Caco-2 (cell line): Measurements from ENCODE around the gene IMMT. TPM values are rescaled to one million over a fixed set of nuclear protein-coding genes. Genes with fewer than 3 reads are reported as not detected.

ENCODE experiments used
- BruUV-seq: library from RNA; stranded (reverse); fragments of 400-500 nt; replicated peaks from 2 replicates; lab custom pipeline; 2021; lab: Mats Ljungman, UMichigan
- CTCF ChIA-PET: fragments of 300-600 bp; sonication (Branson Sonifier 250); formaldehyde crosslinking; loops from one replicate; lab custom pipeline; 2022; ENCODE audit warnings: antibody characterized with exemption; lab: Charles Lee
- POLR2A ChIA-PET: fragments of 300-600 bp; sonication (Branson Sonifier 250); formaldehyde crosslinking; loops from one replicate; lab custom pipeline; 2022; ENCODE audit warnings: antibody characterized with exemption; lab: Charles Lee
- DNase-seq, 2 experiments: peaks; one replicate each; pipeline versions ENCODE4 v3.0.0 to v3.0.0-alpha.2; 2020 to 2022
- H3K27me3 ChIP-seq: replicated peaks from 2 replicates; pipeline ENCODE4 v1.6.0; 2011; ENCODE audit warnings: low read length; ENCODE audit not compliant: control insufficient read depth, insufficient read depth
- H3K36me3 ChIP-seq: 2 replicates; pipeline ENCODE4 v1.5.1; 2011; ENCODE audit warnings: low read length; ENCODE audit not compliant: control insufficient read depth, insufficient read depth
- H3K4me1 ChIP-seq: fragments of 250-450 bp; sonication (Bioruptor Pico); 2 replicates; pipeline ENCODE4 v1.5.1; 2020; ENCODE audit warnings: mild to moderate bottlenecking
- H3K4me3 ChIP-seq: 2 replicates; pipeline ENCODE4 v1.5.1; 2011; ENCODE audit warnings: low read depth, mild to moderate bottlenecking, control low read depth, low read length
- H3K9me3 ChIP-seq: fragments of 250-450 bp; sonication (Bioruptor Pico); 2 replicates; pipeline ENCODE4 v1.5.1; 2020; ENCODE audit warnings: mild to moderate bottlenecking, moderate library complexity
- H3K27ac Mint-ChIP-seq: one replicate; pipeline ENCODE4 v1.8.0; 2022; ENCODE audit warnings: mixed read lengths; ENCODE audit not compliant: unreplicated experiment
- H3K27me3 Mint-ChIP-seq: one replicate; pipeline ENCODE4 v1.8.0; 2022; ENCODE audit warnings: mixed read lengths; ENCODE audit not compliant: insufficient read depth, unreplicated experiment
- H3K36me3 Mint-ChIP-seq: one replicate; pipeline ENCODE4 v1.8.0; 2022; ENCODE audit warnings: mild to moderate bottlenecking, mixed read lengths; ENCODE audit not compliant: insufficient read depth, unreplicated experiment
- H3K4me1 Mint-ChIP-seq: one replicate; pipeline ENCODE4 v1.8.0; 2022; ENCODE audit warnings: low read depth, mixed read lengths; ENCODE audit not compliant: unreplicated experiment
- H3K4me3 Mint-ChIP-seq: one replicate; pipeline ENCODE4 v1.8.0; 2022; ENCODE audit warnings: mild to moderate bottlenecking, moderate library complexity, mixed read lengths; ENCODE audit not compliant: unreplicated experiment
- H3K9me3 Mint-ChIP-seq: one replicate; pipeline ENCODE4 v1.8.0; 2022; ENCODE audit warnings: mixed read lengths; ENCODE audit not compliant: unreplicated experiment
- CTCF ChIP-seq, 2 experiments: fragments of 200-600 bp in 1 of 2; IDR thresholded peaks; 1 replicate in 1 of 2; 2 replicates in 1 of 2; pipeline versions ENCODE4 v1.5.1 to v1.8.0; 2011 to 2022; ENCODE audit warnings: antibody characterized with exemption in 1 of 2, control low read depth in 1 of 2, inconsistent platforms in 1 of 2, low read depth in 1 of 2, low read length in 1 of 2, mild to moderate bottlenecking in 1 of 2, moderate library complexity in 1 of 2; ENCODE audit not compliant: insufficient read depth in 1 of 2, severe bottlenecking in 1 of 2, unreplicated experiment in 1 of 2
- intact Hi-C: fragments of 100-400 bp; cut with micrococcal nuclease; formaldehyde crosslinking; loops from one replicate; pipeline ENCODE4 v1.10.0; 2022; ENCODE audit not compliant: unreplicated experiment
- total RNA-seq: library from RNA; stranded (reverse); gene quantifications from 2 replicates; pipeline ENCODE4 v1.2.3, GENCODE V29; 2022

The IMMT gene
- total RNA-seq, 1 experiment from 2014 or later: 129 TPM

GRCh38 chr2:86223140-86223926 is 28.1 kb upstream of the IMMT start:
- no peak for TF ChIP-seq CTCF (IDR thresholded peaks at IDR 0.05; ENCODE audit: insufficient read depth in 1 of 2, low read depth in 1 of 2, low read length in 1 of 2, severe bottlenecking in 1 of 2, unreplicated experiment in 1 of 2)
- ChIA-PET POLR2A (no interaction called here), CTCF (no interaction called here)
- peaks cover 21% of the 10 kb centered on the region for H3K4me1 Mint-ChIP-seq
- no peak for DNase-seq
- no peaks in the 10 kb centered on the region for H3K36me3 Mint-ChIP-seq
- Histone ChIP-seq H3K36me3 (no peaks in the 10 kb centered on the region; the same call in 1 of the 2 replicates), H3K4me3 (no peak overlapping the region), H3K4me1 (no peaks in the 10 kb centered on the region), H3K9me3 (no peaks in the 10 kb centered on the region), H3K27me3 (no peaks in the 10 kb centered on the region)
- H3K27me3 Mint-ChIP-seq: no peaks in the 10 kb centered on the region
- intact Hi-C loops: loop anchor here (5.0 kb wide), 1 partner anchor 74 kb away; no protein-coding TSS in a partner anchor
- BruUV-seq: no TSS peak
- no peak overlapping the region for H3K27ac Mint-ChIP-seq
- H3K4me3 Mint-ChIP-seq: no peak overlapping the region
- no peaks in the 10 kb centered on the region for H3K9me3 Mint-ChIP-seq

- Histone ChIP-seq H3K36me3 (no peaks in the 10 kb centered on the region), H3K4me1 (peaks cover 9% of the 10 kb centered on the region), H3K9me3 (no peaks in the 10 kb centered on the region), H3K4me3 (no peak overlapping the region), H3K27me3 (no peaks in the 10 kb centered on the region)
- H3K27me3 Mint-ChIP-seq: no peaks in the 10 kb centered on the region
- no peaks in the 10 kb centered on the region for H3K9me3 Mint-ChIP-seq
- H3K36me3 Mint-ChIP-seq: peaks cover 1% of the 10 kb centered on the region
- H3K27ac Mint-ChIP-seq: no peak overlapping the region
- peaks cover 30% of the 10 kb centered on the region for H3K4me1 Mint-ChIP-seq
- ChIA-PET POLR2A (no interaction called here), CTCF (interaction anchor here (0.6 to 1.7 kb wide), 6 partner anchors 78 to 226 kb away, joined by 3 to 5 read pairs (median 4); no protein-coding TSS in a partner anchor)
- intact Hi-C loops: loop anchor here (1.0 to 5.0 kb wide), 2 partner anchors 76 to 147 kb away; no protein-coding TSS in a partner anchor
- H3K4me3 Mint-ChIP-seq: no peak overlapping the region
- peak; percentile 69 to 71 for TF ChIP-seq CTCF (IDR thresholded peaks at IDR 0.05; ENCODE audit: insufficient read depth in 1 of 2, low read depth in 1 of 2, low read length in 1 of 2, severe bottlenecking in 1 of 2, unreplicated experiment in 1 of 2)
- DNase-seq: peak in 1 of 2 experiments; percentile 43
- no TSS peak for BruUV-seq
Observed at GRCh38 chr2:86221066-86221684, 25.9 kb upstream of the IMMT start.

- no peaks in the 10 kb centered on the region for H3K9me3 Mint-ChIP-seq
- no peak overlapping the region for H3K27ac Mint-ChIP-seq
- Histone ChIP-seq H3K27me3 (no peaks in the 10 kb centered on the region), H3K4me1 (peaks cover 12% of the 10 kb centered on the region), H3K9me3 (no peaks in the 10 kb centered on the region), H3K4me3 (no peak overlapping the region), H3K36me3 (no peaks in the 10 kb centered on the region)
- BruUV-seq: no TSS peak
- CTCF ChIA-PET: interaction anchor here (1.7 kb wide), 1 partner anchor 79 kb away, joined by 4 read pairs; no protein-coding TSS in a partner anchor
- intact Hi-C loops: loop anchor here (5.0 kb wide), 1 partner anchor 77 kb away; no protein-coding TSS in a partner anchor
- DNase-seq: no peak
- H3K36me3 Mint-ChIP-seq: peaks cover 5% of the 10 kb centered on the region
- H3K4me3 Mint-ChIP-seq: no peak overlapping the region
- no peaks in the 10 kb centered on the region for H3K27me3 Mint-ChIP-seq
- H3K4me1 Mint-ChIP-seq: peaks cover 34% of the 10 kb centered on the region
- POLR2A ChIA-PET: no interaction called here
- TF ChIP-seq CTCF (IDR thresholded peaks at IDR 0.05; ENCODE audit: insufficient read depth in 1 of 2, low read depth in 1 of 2, low read length in 1 of 2, severe bottlenecking in 1 of 2, unreplicated experiment in 1 of 2): no peak
Observed at GRCh38 chr2:86219896-86220295, 24.6 kb upstream of the IMMT start.
